Ectodermal cell (in vitro differentiated cells): ENCODE results near the gene SCRN1.

Experiments
- H3K27ac ChIP-seq: 2 replicates; pipeline ENCODE4 v1.7.0; 2013; ENCODE audit warnings: mild to moderate bottlenecking, low read depth, low read length; ENCODE audit not compliant: insufficient read depth, poor library complexity, severe bottlenecking
- H3K27me3 ChIP-seq: 2 replicates; pipeline ENCODE4 v1.7.0; 2013; ENCODE audit warnings: mild to moderate bottlenecking, low read length; ENCODE audit not compliant: insufficient read depth, control insufficient read depth, poor library complexity, severe bottlenecking
- H3K36me3 ChIP-seq: one replicate; pipeline ENCODE4 v1.7.0; 2013; ENCODE audit warnings: low read length; ENCODE audit not compliant: control insufficient read depth, insufficient read depth
- H3K4me1 ChIP-seq: one replicate; pipeline ENCODE4 v1.7.0; 2013; ENCODE audit warnings: low read length; ENCODE audit not compliant: control insufficient read depth, insufficient read depth
- H3K4me3 ChIP-seq: 2 replicates; pipeline ENCODE4 v1.7.0; 2013; ENCODE audit warnings: low read depth, low read length, control low read depth; ENCODE audit not compliant: insufficient read depth
- H3K9me3 ChIP-seq: 2 replicates; pipeline ENCODE4 v1.7.0; 2013; ENCODE audit warnings: mild to moderate bottlenecking, low read length, moderate library complexity; ENCODE audit not compliant: control insufficient read depth
- WGBS, 2 experiments: methylation state at CpG; one replicate each; pipeline ENCODE4 v1.1.7; 2013; ENCODE audit warnings: missing lambda C conversion rate in 2 of 2; 5-methylcytosine and 5-hydroxymethylcytosine counted together

SCRN1 gene

GRCh38 chr7:29988424-29989256, 961 bp downstream of the SCRN1 start:
- no peaks in the 10 kb centered on the region for H3K36me3 ChIP-seq
- peaks cover 7% of the 10 kb centered on the region for H3K4me1 ChIP-seq
- peaks cover 15% of the 10 kb centered on the region for H3K27me3 ChIP-seq
- peak overlapping the region; percentile 32 for H3K27ac ChIP-seq
- H3K4me3 ChIP-seq, result peak overlapping the region; percentile 96
- 2% methylated on average over 75 of the region's 75 CpGs for WGBS, 2 experiments
- peaks cover 2% of the 10 kb centered on the region for H3K9me3 ChIP-seq

GRCh38 chr7:29987811-29988317, 1.7 kb downstream of the SCRN1 start:
- H3K27me3 ChIP-seq, result peaks cover 15% of the 10 kb centered on the region
- H3K27ac ChIP-seq, result peak overlapping the region; percentile 32
- H3K36me3 ChIP-seq, result no peaks in the 10 kb centered on the region
- WGBS, 2 experiments, result 43 to 46% methylated on average over 7 to 8 of the region's 8 CpGs
- H3K4me1 ChIP-seq, result peaks cover 7% of the 10 kb centered on the region
- H3K9me3 ChIP-seq, result no peaks in the 10 kb centered on the region
- peak overlapping the region; percentile 96 for H3K4me3 ChIP-seq

- Histone ChIP-seq H3K27ac (no peak overlapping the region), H3K4me3 (no peak overlapping the region)
- WGBS, 2 experiments, result 80 to 83% methylated on average over 2 of the region's 2 CpGs
Observed at GRCh38 chr7:29987083-29987482, 2.5 kb downstream of the SCRN1 start.

GRCh38 chr7:29980151-29980550, 9.4 kb downstream of the SCRN1 start:
- Histone ChIP-seq H3K36me3 (no peaks in the 10 kb centered on the region), H3K9me3 (no peaks in the 10 kb centered on the region), H3K4me3 (no peak overlapping the region), H3K4me1 (peaks cover 4% of the 10 kb centered on the region), H3K27ac (no peak overlapping the region), H3K27me3 (no peaks in the 10 kb centered on the region)

More at GRCh38 chr7:29987083-29987482, 2.5 kb downstream of the SCRN1 start:
- peaks cover 15% of the 10 kb centered on the region for H3K27me3 ChIP-seq
- H3K9me3 ChIP-seq, result no peaks in the 10 kb centered on the region
- H3K4me1 ChIP-seq, result peaks cover 7% of the 10 kb centered on the region
- H3K36me3 ChIP-seq, result no peaks in the 10 kb centered on the region

GRCh38 chr7:29977886-29978651, 11.5 kb downstream of the SCRN1 start:
- H3K9me3 ChIP-seq, result no peaks in the 10 kb centered on the region
- H3K4me3 ChIP-seq, result no peak overlapping the region
- no peaks in the 10 kb centered on the region for H3K36me3 ChIP-seq
- H3K27ac ChIP-seq, result no peak overlapping the region
- peaks cover 4% of the 10 kb centered on the region for H3K4me1 ChIP-seq
- no peaks in the 10 kb centered on the region for H3K27me3 ChIP-seq
- 55 to 57% methylated on average over 7 to 8 of the region's 8 CpGs for WGBS, 2 experiments

- H3K36me3 ChIP-seq, result no peaks in the 10 kb centered on the region
- H3K27me3 ChIP-seq, result no peaks in the 10 kb centered on the region
- 78 to 92% methylated on average over 6 of the region's 6 CpGs for WGBS, 2 experiments
- H3K4me3 ChIP-seq, result no peak overlapping the region
- H3K27ac ChIP-seq, result no peak overlapping the region
- no peaks in the 10 kb centered on the region for H3K9me3 ChIP-seq
- H3K4me1 ChIP-seq, result peaks cover 4% of the 10 kb centered on the region
Observed at GRCh38 chr7:29976673-29977415, 12.8 kb downstream of the SCRN1 start.

GRCh38 chr7:29976266-29976665, 13.3 kb downstream of the SCRN1 start:
- no peaks in the 10 kb centered on the region for H3K9me3 ChIP-seq
- H3K27ac ChIP-seq, result no peak overlapping the region
- no peaks in the 10 kb centered on the region for H3K27me3 ChIP-seq
- WGBS, 2 experiments, result 97 to 100% methylated on average over 2 to 4 of the region's 4 CpGs
- no peak overlapping the region for H3K4me3 ChIP-seq
- H3K4me1 ChIP-seq, result peaks cover 4% of the 10 kb centered on the region
- H3K36me3 ChIP-seq, result no peaks in the 10 kb centered on the region

- Histone ChIP-seq H3K36me3 (no peaks in the 10 kb centered on the region), H3K27ac (no peak overlapping the region), H3K4me1 (peaks cover 6% of the 10 kb centered on the region), H3K27me3 (no peaks in the 10 kb centered on the region), H3K4me3 (no peak overlapping the region), H3K9me3 (no peaks in the 10 kb centered on the region)
- 86 to 100% methylated on average over 1 of the region's 1 CpG for WGBS, 2 experiments
Observed at GRCh38 chr7:29975561-29975960, 14.0 kb downstream of the SCRN1 start.

GRCh38 chr7:29974286-29974685, 15.3 kb downstream of the SCRN1 start:
- no peak overlapping the region for H3K4me3 ChIP-seq
- H3K9me3 ChIP-seq, result no peaks in the 10 kb centered on the region
- peaks cover 17% of the 10 kb centered on the region for H3K4me1 ChIP-seq
- WGBS, 2 experiments, result 97% methylated on average over 3 of the region's 3 CpGs
- no peaks in the 10 kb centered on the region for H3K27me3 ChIP-seq
- H3K36me3 ChIP-seq, result no peaks in the 10 kb centered on the region
- H3K27ac ChIP-seq, result no peak overlapping the region

- Histone ChIP-seq H3K4me1 (peaks cover 13% of the 10 kb centered on the region), H3K27me3 (no peaks in the 10 kb centered on the region), H3K4me3 (no peak overlapping the region), H3K27ac (no peak overlapping the region), H3K36me3 (peaks cover 3% of the 10 kb centered on the region), H3K9me3 (no peaks in the 10 kb centered on the region)
- WGBS, 2 experiments, result 92 to 93% methylated on average over 1 of the region's 1 CpG
Observed at GRCh38 chr7:29972315-29972669, 17.3 kb downstream of the SCRN1 start.
